ENCODE data around the gene PRICKLE2. TPM values are rescaled to one million over a fixed set of nuclear protein-coding genes. Genes with fewer than 3 reads are reported as not detected.

The PRICKLE2 gene
- total RNA-seq, 1 experiment from 2014 or later: 5.6 TPM

GRCh38 chr3:64097920-64098319 is 127.3 kb downstream of the PRICKLE2 start (continued):
- no peak for TF ChIP-seq CREB1 (CRISPR knock-in tag; IDR thresholded peaks at IDR 0.05)
- no peak for TF ChIP-seq ZNF232 (CRISPR knock-in tag; IDR thresholded peaks at IDR 0.05)
- TF ChIP-seq AFF4 (CRISPR knock-in tag; IDR thresholded peaks at IDR 0.05; ENCODE audit: borderline replicate concordance): no peak
- TF ChIP-seq MLX (CRISPR knock-in tag; IDR thresholded peaks at IDR 0.05): no peak
- no peak for TF ChIP-seq AR (CRISPR knock-in tag; IDR thresholded peaks at IDR 0.05)
- no peak for TF ChIP-seq TCF7 (CRISPR knock-in tag; IDR thresholded peaks at IDR 0.05; ENCODE audit: low read depth)
- TF ChIP-seq ELF4 (CRISPR knock-in tag; IDR thresholded peaks at IDR 0.05; ENCODE audit: low read depth): no peak
- no peak for TF ChIP-seq ATF1 (CRISPR knock-in tag; IDR thresholded peaks at IDR 0.05)
- no peak for TF ChIP-seq GRHL2 (CRISPR knock-in tag; IDR thresholded peaks at IDR 0.05; ENCODE audit: insufficient replicate concordance, severe bottlenecking)
- no peak for TF ChIP-seq ZBTB21 (CRISPR knock-in tag; IDR thresholded peaks at IDR 0.05; ENCODE audit: borderline replicate concordance)
- no peak for TF ChIP-seq CBFB (CRISPR knock-in tag; IDR thresholded peaks at IDR 0.05; ENCODE audit: low read depth)
- TF ChIP-seq NFYB (CRISPR knock-in tag; conservative IDR thresholded peaks at IDR 0.05; ENCODE audit: low read depth): no peak
- no peak for TF ChIP-seq ESRRA (CRISPR knock-in tag; IDR thresholded peaks at IDR 0.05; ENCODE audit: borderline replicate concordance)

GRCh38 chr3:64095802-64096201 is 129.5 kb downstream of the PRICKLE2 start:
- H3K4me1 Mint-ChIP-seq: peaks cover 50% of the 10 kb centered on the region
- H3K36me3 Mint-ChIP-seq: no peaks in the 10 kb centered on the region
- ATAC-seq: no peak
- H3K9me3 Mint-ChIP-seq: no peaks in the 10 kb centered on the region
- CTCF ChIA-PET: interaction anchor here (1.1 kb wide), 1 partner anchor 65 kb away, joined by 3 read pairs; no protein-coding TSS in a partner anchor
- H3K4me3 Mint-ChIP-seq: no peak overlapping the region
- POLR2A ChIA-PET: no interaction called here
- no peak for DNase-seq (ENCODE audit: low spot score)
- no peaks in the 10 kb centered on the region; the same call in 1 of the 2 replicates for H3K27me3 Mint-ChIP-seq (ENCODE audit: low read depth)
- 0 out of 2 replicates have a peak overlapping the region, but pooled peaks have one; percentile 10 for H3K27ac Mint-ChIP-seq
- TF ChIP-seq ZNF121 (CRISPR knock-in tag; IDR thresholded peaks at IDR 0.05) (no peak), ZNF138 (CRISPR knock-in tag; conservative IDR thresholded peaks at IDR 0.05) (no peak), ZNF425 (CRISPR knock-in tag; conservative IDR thresholded peaks at IDR 0.05) (no peak), MXD4 (CRISPR knock-in tag; IDR thresholded peaks at IDR 0.05; ENCODE audit: borderline replicate concordance) (no peak), USF2 (CRISPR knock-in tag; IDR thresholded peaks at IDR 0.05) (no peak), FOXP4 (CRISPR knock-in tag; IDR thresholded peaks at IDR 0.05) (no peak), NR3C1 (CRISPR knock-in tag; conservative IDR thresholded peaks at IDR 0.05; ENCODE audit: low read depth) (no peak), ZNF232 (CRISPR knock-in tag; IDR thresholded peaks at IDR 0.05) (no peak), ZNF219 (CRISPR knock-in tag; IDR thresholded peaks at IDR 0.05; ENCODE audit: borderline replicate concordance) (no peak), SP1 (CRISPR knock-in tag; conservative IDR thresholded peaks at IDR 0.05) (no peak), ZNF263 (CRISPR knock-in tag; IDR thresholded peaks at IDR 0.05; ENCODE audit: low read depth) (no peak)
